DLD1 (cell line): ENCODE results near the gene CDC42SE2.
"Not testable (repeated sequence)": the region's sequence is repeated elsewhere in the genome, so short reads cannot be mapped to it uniquely, and the experiment has no call there.

ENCODE experiments used
- in situ Hi-C: cut with HindIII; loops from 2 replicates; pipeline ENCODE4 v1.10.0; 2017; ENCODE audit warnings: low sequenced_read_pairs

Gene CDC42SE2

GRCh38 chr5:131277875-131278740, 14.3 kb downstream of the CDC42SE2 start:
- in situ Hi-C loops, result no loop called here

GRCh38 chr5:131278741-131279124, 14.9 kb downstream of the CDC42SE2 start:
- in situ Hi-C loops, result not testable (repeated sequence)

GRCh38 chr5:131279204-131279603, 15.4 kb downstream of the CDC42SE2 start:
- in situ Hi-C loops, result no loop called here

GRCh38 chr5:131280417-131280816, 16.6 kb downstream of the CDC42SE2 start:
- in situ Hi-C loops, result no loop called here

- in situ Hi-C loops, result no loop called here
Observed at GRCh38 chr5:131281133-131281867, 17.4 kb downstream of the CDC42SE2 start.

- in situ Hi-C loops, result no loop called here
Observed at GRCh38 chr5:131281868-131282234, 18.0 kb downstream of the CDC42SE2 start.

- in situ Hi-C loops, result no loop called here
Observed at GRCh38 chr5:131282235-131282634, 18.4 kb downstream of the CDC42SE2 start.

- in situ Hi-C loops, result no loop called here
Observed at GRCh38 chr5:131285703-131286399, 22.0 kb downstream of the CDC42SE2 start.

GRCh38 chr5:131286400-131286715, 22.5 kb downstream of the CDC42SE2 start:
- in situ Hi-C loops, result no loop called here

- in situ Hi-C loops, result no loop called here
Observed at GRCh38 chr5:131288328-131288727, 24.5 kb downstream of the CDC42SE2 start.

GRCh38 chr5:131289738-131290137, 25.9 kb downstream of the CDC42SE2 start:
- in situ Hi-C loops, result no loop called here

- in situ Hi-C loops, result no loop called here
Observed at GRCh38 chr5:131296213-131296672, 32.4 kb downstream of the CDC42SE2 start.

GRCh38 chr5:131297886-131298285, 34.0 kb downstream of the CDC42SE2 start:
- in situ Hi-C loops, result no loop called here

- in situ Hi-C loops, result no loop called here
Observed at GRCh38 chr5:131299465-131299864, 35.6 kb downstream of the CDC42SE2 start.

- in situ Hi-C loops, result no loop called here
Observed at GRCh38 chr5:131302506-131302905, 38.7 kb downstream of the CDC42SE2 start.

GRCh38 chr5:131303537-131303936, 39.7 kb downstream of the CDC42SE2 start:
- in situ Hi-C loops, result no loop called here

- in situ Hi-C loops, result no loop called here
Observed at GRCh38 chr5:131304414-131304813, 40.6 kb downstream of the CDC42SE2 start.

GRCh38 chr5:131305138-131305689, 41.4 kb downstream of the CDC42SE2 start:
- in situ Hi-C loops, result no loop called here

GRCh38 chr5:131305906-131306305, 42.1 kb downstream of the CDC42SE2 start:
- in situ Hi-C loops, result no loop called here

GRCh38 chr5:131312235-131312772, 48.5 kb downstream of the CDC42SE2 start:
- in situ Hi-C loops, result not testable (repeated sequence)

GRCh38 chr5:131316026-131316425, 52.2 kb downstream of the CDC42SE2 start:
- in situ Hi-C loops, result no loop called here
